ENCODE measurements around the gene ETV3.

The ETV3 gene

DNA sequence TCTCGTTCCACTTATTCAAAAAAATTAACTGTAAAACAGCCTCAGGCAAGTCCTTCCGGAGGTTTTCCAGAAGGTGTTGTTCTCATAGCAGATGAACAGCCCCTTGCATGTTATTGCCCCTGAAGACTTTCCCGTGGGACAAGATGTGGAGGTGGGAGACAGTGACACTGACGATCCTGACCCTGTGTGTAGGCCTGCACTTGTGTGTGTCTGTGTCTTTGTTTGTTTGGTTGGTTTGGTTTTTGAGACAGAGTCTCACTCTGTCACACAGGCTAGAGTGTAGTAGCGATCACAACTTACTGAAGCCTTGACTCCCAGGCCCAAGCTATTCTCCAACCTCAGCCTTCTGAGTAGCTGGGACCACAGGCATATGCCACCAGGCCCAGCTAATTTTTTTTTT lies 51.2 kb downstream of the ETV3 start:
- in situ Hi-C loops (cut with MboI; ENCODE audit: low pct_unique_long_range_greater_than_20kb, low sequenced_read_pairs, unreplicated experiment), result no loop called here

DNA sequence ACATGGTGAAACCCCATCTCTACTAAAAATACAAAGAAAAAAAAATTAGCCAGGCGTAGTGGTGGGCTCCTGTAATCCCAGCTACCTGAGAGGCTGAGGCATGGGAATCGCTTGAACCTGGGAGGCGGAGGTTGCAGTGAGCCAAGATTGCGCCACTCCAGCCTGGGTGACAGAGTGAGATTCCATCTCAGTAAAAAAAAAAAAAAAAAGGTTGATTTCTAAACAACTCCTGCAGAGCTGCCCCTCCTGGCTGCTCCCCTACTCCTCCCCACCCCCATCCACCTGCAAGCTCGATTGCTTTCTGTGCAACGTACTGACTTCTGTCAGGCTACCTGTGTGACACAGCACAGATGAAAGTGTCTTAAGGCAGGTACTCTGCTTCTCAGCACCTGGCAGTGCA lies 51.9 kb downstream of the ETV3 start:
- no peak for DNase-seq (ENCODE audit: low spot score)
- no peak for TF ChIP-seq CTCF (IDR thresholded peaks at IDR 0.05; ENCODE audit: extremely low read depth, insufficient read depth, missing control alignments)
- in situ Hi-C loops (cut with MboI; ENCODE audit: low pct_unique_long_range_greater_than_20kb, low sequenced_read_pairs, unreplicated experiment), result no loop called here

More for the DNA sequence above, 51.2 kb downstream of the ETV3 start:
- DNase-seq (ENCODE audit: low spot score), result no peak
- TF ChIP-seq CTCF (IDR thresholded peaks at IDR 0.05; ENCODE audit: extremely low read depth, insufficient read depth, missing control alignments), result no peak

DNA sequence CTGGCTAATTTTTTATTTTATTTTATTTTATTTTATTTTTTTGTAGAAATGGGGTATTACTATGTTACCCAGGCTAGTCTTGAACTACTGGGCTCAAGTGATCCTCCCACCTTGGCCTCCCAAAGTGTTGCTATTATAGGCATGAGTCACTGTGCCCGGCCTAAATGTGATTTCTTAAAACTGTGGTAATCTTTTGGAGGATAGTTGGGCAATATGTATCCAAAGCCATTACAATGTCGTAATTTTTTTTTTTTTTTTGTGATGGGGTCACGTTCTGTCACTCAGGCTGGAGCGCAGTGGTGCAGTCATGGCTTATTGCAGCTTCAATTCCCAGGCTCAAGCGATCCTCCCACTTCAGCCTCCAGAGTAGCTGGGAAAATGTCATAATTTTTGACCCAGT lies 52.8 kb downstream of the ETV3 start:
- in situ Hi-C loops (cut with MboI; ENCODE audit: low pct_unique_long_range_greater_than_20kb, low sequenced_read_pairs, unreplicated experiment), result no loop called here
- no peak for TF ChIP-seq CTCF (IDR thresholded peaks at IDR 0.05; ENCODE audit: extremely low read depth, insufficient read depth, missing control alignments)
- DNase-seq (ENCODE audit: low spot score), result no peak

DNA sequence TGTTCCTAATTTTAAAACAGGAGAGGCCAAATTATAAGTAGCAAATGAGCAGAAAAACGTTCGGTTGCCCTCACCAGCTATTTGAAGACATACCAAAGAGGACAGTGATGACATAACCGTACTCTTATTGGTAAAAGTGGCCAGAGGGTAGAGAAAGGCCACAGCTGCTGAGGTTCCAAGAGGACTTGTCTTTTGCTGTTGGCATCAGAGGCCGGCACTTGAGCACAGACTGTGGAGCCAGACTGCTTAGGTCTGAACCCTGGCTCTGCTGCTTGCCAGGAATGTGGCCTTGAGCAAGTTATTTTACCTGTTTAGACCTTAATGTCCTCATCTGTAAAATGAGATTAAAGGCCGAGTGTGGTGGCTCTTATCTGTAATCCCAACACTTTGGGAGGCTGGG lies 53.5 kb downstream of the ETV3 start:
- DNase-seq (ENCODE audit: low spot score), result no peak
- TF ChIP-seq CTCF (IDR thresholded peaks at IDR 0.05; ENCODE audit: extremely low read depth, insufficient read depth, missing control alignments), result no peak
- in situ Hi-C loops (cut with MboI; ENCODE audit: low pct_unique_long_range_greater_than_20kb, low sequenced_read_pairs, unreplicated experiment), result no loop called here

DNA sequence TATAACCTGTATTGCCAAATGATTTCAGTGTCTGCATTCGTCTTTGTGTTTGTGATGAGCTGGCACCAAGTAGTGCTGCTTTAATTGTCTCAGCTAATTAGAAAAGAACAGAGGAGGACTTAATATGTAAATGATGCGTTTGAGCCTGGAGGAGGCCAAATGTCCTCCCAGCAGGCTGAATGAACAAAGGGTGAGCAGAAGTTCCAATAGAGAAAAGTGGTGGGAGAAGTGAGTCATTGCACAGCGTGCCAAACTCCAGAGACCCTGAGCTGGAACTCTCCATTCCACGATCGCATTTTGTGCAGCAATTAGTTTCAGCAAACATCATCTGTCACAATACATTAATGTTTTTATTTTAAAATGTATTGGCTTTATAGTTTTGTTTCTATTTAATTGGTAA lies 56.5 kb downstream of the ETV3 start:
- in situ Hi-C loops (cut with MboI; ENCODE audit: low pct_unique_long_range_greater_than_20kb, low sequenced_read_pairs, unreplicated experiment), result no loop called here
- no peak for DNase-seq (ENCODE audit: low spot score)
- no peak for TF ChIP-seq CTCF (IDR thresholded peaks at IDR 0.05; ENCODE audit: extremely low read depth, insufficient read depth, missing control alignments)

DNA sequence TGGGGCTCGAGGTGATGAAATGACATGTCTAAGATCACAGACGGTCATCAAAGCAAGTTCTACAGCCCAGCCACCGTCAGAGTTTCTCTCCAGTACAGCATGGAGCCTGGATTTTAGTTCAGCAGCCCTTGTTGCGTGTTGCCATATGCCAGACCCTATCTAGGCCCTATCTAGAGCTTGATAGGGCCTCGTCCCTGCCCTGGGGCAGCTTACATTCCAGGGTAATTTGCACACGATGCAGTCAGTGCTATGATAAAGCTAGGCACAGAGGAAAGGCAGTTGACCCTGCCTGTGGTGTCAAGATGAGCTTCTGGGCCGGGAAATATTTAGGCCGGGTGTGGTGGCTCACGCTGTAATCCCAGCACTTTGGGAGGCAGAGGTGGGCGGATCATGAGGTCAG lies 57.5 kb downstream of the ETV3 start:
- in situ Hi-C loops (cut with MboI; ENCODE audit: low pct_unique_long_range_greater_than_20kb, low sequenced_read_pairs, unreplicated experiment), result no loop called here
- TF ChIP-seq CTCF (IDR thresholded peaks at IDR 0.05; ENCODE audit: extremely low read depth, insufficient read depth, missing control alignments), result no peak
- no peak for DNase-seq (ENCODE audit: low spot score)

- DNase-seq (ENCODE audit: low spot score), result no peak
- no peak for TF ChIP-seq CTCF (IDR thresholded peaks at IDR 0.05; ENCODE audit: extremely low read depth, insufficient read depth, missing control alignments)
- in situ Hi-C loops (cut with MboI; ENCODE audit: low pct_unique_long_range_greater_than_20kb, low sequenced_read_pairs, unreplicated experiment), result no loop called here
Observed at GRCh38 chr1:157077394-157077793, 60.8 kb downstream of the ETV3 start.

Data from GM13977 (cell line).